ENCODE data around the gene IL13RA1.
"Not testable (repeated sequence)": the region's sequence is repeated elsewhere in the genome, so short reads cannot be mapped to it uniquely, and the experiment has no call there.

The IL13RA1 gene

GRCh38 chrX:118726887-118727685 lies at the start of gene IL13RA1:
TSS of gene IL13RA1 (plus strand) at chrX:118727606. CDS start at chrX:118727639, 33 bp downstream.
- no peak for DNase-seq (ENCODE audit: low read depth)

- DNase-seq (ENCODE audit: low read depth): no peak
These were observed 48.1 kb upstream of the IL13RA1 start for GRCh38 chrX:118679290-118679689.

- no peak for DNase-seq (ENCODE audit: low read depth)
These were observed 45.0 kb upstream of the IL13RA1 start for GRCh38 chrX:118682258-118683014.

GRCh38 chrX:118685393-118685792 lies 42.0 kb upstream of the IL13RA1 start:
- DNase-seq (ENCODE audit: low read depth): no peak

DNA sequence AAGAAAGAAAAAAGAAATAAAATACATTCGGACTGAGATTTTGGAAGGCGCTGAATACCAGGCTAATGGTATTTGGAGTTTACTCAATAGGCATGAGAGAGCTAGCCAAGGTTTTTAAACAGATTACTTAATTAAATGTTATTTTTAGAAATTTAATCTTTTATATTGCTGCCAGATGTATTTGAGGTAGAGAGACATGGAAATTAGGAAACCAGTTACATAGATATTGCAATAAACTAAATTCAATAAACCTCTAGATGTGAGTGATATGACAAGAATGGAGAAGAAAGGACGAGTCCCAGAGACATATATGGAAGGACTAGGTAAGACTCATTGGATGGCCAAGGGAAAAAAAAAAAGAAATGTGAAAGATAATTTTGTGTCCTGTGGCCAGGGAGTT lies 38.5 kb upstream of the IL13RA1 start:
- no peak for DNase-seq (ENCODE audit: low read depth)

DNA sequence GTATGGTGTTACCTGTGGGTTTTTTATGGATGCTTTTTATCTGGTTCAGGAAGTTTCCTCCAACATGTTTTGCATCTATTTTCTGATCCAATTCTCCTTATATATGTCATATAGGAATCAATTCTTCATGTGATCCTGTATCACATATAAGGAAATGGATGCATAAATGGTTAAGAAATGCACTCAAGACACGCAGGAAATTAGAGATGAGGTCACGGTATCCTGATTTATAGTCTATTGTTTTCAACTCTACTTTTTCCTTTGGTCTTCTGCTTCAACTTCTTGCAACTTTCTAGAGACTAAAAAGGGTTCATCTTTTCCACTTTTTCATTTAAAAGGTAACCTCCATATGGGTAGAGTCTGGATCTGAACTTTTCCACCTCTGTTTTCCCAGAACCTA lies 33.6 kb upstream of the IL13RA1 start:
- no peak for DNase-seq (ENCODE audit: low read depth)

GRCh38 chrX:118694638-118695037 lies 32.8 kb upstream of the IL13RA1 start:
- DNase-seq (ENCODE audit: low read depth): no peak

- no peak for DNase-seq (ENCODE audit: low read depth)
These were observed 28.8 kb upstream of the IL13RA1 start for GRCh38 chrX:118698516-118699170.

- DNase-seq (ENCODE audit: low read depth): no peak
These were observed 24.7 kb upstream of the IL13RA1 start for GRCh38 chrX:118702741-118703140.

DNA sequence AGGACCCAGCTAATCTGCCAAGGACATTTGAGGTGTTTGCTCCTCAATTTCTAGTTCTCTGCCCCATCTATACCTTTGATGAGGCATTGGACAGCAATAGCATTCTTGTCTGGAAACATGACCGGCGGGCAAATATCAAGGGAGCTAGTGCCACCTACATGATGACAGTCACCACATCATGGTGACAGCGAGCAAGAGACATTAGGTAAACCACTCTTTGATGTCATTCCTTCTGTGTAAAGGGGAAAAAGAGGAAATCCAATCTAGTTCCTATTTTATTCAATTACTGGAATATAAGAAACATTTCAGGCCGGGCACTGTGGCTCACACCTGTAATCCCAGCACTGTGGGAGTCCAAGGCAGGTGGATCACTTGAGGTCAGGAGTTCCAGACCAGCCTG lies 20.7 kb upstream of the IL13RA1 start:
- no peak for DNase-seq (ENCODE audit: low read depth)

DNA sequence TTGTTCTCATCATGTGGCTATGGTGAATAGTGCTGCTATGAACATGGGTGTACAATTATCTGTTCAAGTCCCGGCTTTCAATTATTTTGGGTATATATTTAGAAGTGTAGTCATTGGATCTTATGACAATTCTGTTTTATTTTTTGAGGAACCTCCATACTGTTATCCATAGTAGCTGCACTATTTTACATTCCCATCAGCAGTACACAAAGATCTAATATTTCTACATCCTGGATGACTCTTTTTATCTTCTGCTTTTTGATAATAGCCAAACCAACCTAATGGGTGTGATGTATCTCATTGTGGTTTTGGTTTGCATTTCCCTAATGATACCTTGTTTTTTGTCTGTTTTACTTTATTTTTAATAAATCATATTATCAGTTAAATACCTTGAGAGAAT lies 12.9 kb upstream of the IL13RA1 start:
- no peak for DNase-seq (ENCODE audit: low read depth)

DNA sequence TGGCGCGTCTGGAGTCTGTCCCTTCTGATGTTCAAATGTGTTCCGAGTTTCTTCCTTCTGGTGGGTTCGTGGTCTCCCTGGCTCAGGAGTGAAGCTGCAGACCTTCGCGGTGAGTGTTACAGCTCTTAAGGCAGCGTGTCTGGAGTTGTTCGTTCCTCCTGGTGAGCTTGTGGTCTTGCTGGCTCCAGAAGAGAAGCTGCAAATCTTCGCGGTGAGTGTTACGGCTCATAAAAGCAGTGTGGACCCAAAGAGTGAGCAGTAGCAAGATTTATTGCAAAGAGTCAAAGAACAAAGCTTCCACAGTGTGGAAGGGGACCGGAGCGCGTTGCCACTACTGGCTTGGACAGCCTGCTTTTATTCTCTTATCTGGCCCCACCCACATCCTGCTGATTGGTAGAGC lies 11.5 kb upstream of the IL13RA1 start:
- DNase-seq (ENCODE audit: low read depth): not testable (repeated sequence)

DNA sequence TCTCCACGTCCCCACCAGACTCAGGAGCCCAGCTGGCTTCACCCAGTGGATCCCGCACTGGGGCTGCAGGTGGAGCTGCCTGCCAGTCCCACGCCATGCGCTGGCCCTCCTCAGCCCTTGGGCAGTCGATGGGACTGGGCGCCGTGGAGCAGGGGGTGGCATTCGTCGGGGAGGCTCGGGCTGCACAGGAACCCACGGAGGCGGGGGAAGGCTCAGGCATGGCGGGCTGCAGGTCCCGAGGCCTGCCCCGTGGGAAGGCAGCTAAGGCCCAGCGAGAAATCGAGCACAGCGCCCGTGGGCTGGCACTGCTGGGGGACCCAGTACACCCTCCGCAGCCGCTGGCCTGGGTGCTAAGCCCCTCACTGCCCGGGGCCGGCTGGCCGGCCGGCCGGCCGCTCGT lies 10.6 kb upstream of the IL13RA1 start:
- DNase-seq (ENCODE audit: low read depth): not testable (repeated sequence)

- DNase-seq (ENCODE audit: low read depth): no peak
These were observed 9.6 kb upstream of the IL13RA1 start for GRCh38 chrX:118717678-118718391.

DNA sequence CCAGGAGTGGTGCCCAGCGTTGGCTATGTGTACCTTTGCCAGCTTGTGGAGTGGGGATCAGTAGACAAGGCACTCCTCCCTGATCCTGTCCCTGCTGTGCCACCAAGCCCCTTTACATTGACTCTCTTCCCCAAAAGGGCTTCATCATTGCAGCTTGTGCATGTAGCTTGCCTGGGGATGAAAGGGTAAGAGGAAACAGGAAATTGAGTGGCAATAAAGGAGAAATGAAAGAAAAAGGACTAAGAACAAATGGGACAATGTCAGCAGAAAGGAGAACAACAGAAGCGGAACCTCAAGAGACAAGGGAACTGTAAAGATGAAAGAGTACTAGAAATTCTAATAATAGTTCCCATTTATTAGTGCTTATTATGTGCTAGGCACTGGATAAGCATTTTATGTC lies 8.7 kb upstream of the IL13RA1 start:
- DNase-seq (ENCODE audit: low read depth): no peak

DNA sequence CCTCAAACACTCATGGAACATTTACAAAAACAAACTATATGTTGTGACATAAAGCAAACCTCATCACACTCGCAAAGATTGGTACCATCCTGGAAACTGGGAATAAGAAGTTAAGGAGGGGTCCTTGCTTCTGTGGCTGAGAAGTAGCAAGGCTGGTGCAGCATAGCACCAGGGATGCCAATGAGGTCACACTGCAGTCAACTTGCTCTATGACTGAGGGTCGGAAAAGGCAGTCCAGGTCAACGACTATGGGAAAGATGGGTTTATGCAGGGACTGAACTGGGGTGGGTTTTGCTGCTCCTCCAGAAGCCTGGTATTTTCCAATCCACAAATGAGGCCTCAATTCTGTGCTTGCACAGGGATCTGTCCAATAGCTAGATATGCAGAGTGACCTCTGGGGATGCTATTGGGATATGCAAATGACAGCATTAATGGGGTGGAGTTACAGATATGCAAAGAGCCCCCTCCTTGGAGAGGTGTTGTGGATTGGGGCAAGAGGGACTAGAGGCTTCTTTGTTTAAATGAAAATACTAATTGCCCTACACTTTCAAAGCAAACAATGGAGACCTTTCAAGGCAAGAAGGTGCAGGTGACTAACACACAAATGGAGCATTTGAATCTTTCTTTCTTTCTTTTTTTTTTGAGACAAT lies 7.2 kb upstream of the IL13RA1 start:
- no peak for DNase-seq (ENCODE audit: low read depth)

GRCh38 chrX:118723376-118723775 lies 4.0 kb upstream of the IL13RA1 start:
- no peak for DNase-seq (ENCODE audit: low read depth)

GRCh38 chrX:118724365-118724764 lies 3.0 kb upstream of the IL13RA1 start:
- no peak for DNase-seq (ENCODE audit: low read depth)

DNA sequence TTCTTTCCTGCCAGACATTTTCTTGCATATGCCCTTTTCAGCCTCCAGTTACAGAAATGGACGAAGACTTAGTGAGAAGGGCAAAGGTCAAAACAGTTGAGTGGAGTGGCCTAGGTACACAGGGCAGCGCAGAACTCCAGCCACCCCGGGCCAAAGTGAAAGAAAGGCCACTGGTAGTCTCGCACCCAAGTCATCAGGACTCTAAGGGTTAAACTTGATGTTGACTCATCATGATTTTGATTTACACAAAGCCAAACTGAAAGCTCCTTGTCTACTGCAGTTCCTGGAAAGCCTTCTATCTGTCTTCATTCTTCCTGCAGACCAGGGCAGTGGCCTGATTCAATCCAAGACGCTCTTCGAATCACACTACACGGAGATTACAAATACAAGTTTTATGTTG lies 2.6 kb upstream of the IL13RA1 start:
- DNase-seq (ENCODE audit: low read depth): no peak

DNA sequence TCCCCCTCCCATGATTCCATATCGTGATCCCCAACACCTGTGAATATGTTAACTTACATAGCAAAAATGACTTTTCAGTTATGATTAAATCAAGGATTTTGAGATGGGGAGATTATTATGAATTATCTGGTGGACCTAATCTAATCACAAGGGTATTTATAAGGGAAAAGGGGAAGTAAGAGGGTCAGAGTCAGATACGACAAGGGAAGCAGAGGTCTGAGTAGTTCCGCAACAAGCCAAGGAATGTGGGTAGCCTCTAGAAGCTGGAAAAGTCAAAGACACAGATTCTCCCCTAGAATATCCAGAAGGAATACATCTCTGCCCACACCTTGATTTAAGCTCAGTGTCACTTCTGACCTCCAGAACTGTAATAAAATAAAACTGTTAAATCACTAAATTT lies 1.0 kb upstream of the IL13RA1 start:
- no peak for DNase-seq (ENCODE audit: low read depth)

DNA sequence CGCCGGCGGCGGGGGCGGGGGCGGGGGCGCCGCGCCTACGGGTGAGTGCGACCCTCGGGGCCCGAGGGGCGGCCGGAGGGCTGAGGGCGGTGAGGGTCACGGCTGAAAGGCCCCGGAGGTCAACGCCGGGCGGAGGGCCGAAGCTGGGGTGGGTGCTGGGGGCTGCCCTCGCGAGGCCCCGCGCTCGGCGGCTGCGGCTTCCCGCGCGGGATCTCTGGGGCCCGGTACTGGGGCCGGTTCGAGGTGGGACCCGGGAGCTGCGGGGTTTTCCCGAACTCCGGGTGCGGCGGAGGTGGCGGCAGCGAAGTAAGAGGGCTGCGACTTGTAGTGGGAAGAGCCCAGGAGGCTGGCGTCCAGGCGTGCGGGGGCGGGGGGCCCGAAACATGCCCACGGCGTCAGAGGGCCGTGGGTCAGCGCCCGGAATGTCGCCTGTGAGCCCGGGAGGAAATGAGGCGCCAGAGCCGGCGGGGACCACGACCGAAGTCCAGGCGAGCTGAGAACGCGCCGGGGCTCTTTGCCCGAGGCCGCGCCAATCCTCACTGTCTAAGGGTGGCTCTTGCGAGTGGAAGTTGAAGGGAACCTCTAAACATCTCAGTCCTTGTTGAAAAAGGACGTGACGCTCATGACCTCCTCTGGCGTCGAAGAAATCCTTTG lies 407 bp downstream of the IL13RA1 start:
- no peak for DNase-seq (ENCODE audit: low read depth)
